HL-60 (cell line): Measurements from ENCODE around the gene FBLIM1.

ENCODE experiments used
- CTCF ChIP-seq: IDR thresholded peaks from one replicate; pipeline ENCODE4 v1.5.1; 2011; ENCODE audit warnings: low read length, control low read depth, inconsistent platforms; ENCODE audit not compliant: insufficient read depth
- GABPA ChIP-seq: IDR thresholded peaks from 2 replicates; pipeline ENCODE4 v1.6.1; 2012; ENCODE audit warnings: low read depth
- POLR2AphosphoS5 ChIP-seq: IDR thresholded peaks from 2 replicates; pipeline ENCODE4 v1.6.1; 2012; ENCODE audit warnings: low read depth
- REST ChIP-seq: IDR thresholded peaks from 2 replicates; pipeline ENCODE4 v1.6.1; 2012; ENCODE audit warnings: low read depth; ENCODE audit not compliant: insufficient replicate concordance
- SPI1 ChIP-seq: IDR thresholded peaks from 2 replicates; pipeline ENCODE4 v1.6.1; 2012; ENCODE audit warnings: low read depth, mild to moderate bottlenecking, borderline replicate concordance

- TF ChIP-seq CTCF (no peak), POLR2AphosphoS5 (no peak), SPI1 (no peak), GABPA (no peak), REST (no peak)
Measured at GRCh38 chr1:15796086-15796462, 37.5 kb downstream of the FBLIM1 start.
